H9 (cell line): Measurements from ENCODE around the gene CCDC51. TPM values are rescaled to one million over a fixed set of nuclear protein-coding genes. Genes with fewer than 3 reads are reported as not detected.
A peak's percentile ranks its signal among the peaks of the same experiment; 100 is the strongest.

Source experiments
- DNase-seq: peaks from one replicate; pipeline ENCODE4 v3.0.0-alpha.2; 2017
- H2AFZ ChIP-seq: one replicate; pipeline ENCODE4 v1.6.1; 2013; ENCODE audit warnings: mild to moderate bottlenecking, low read length, control low read depth, moderate library complexity
- H2AK5ac ChIP-seq: 2 replicates; pipeline ENCODE4 v1.6.1; 2013; ENCODE audit warnings: low read length, control low read depth, mixed read lengths; ENCODE audit not compliant: insufficient read length
- H2BK120ac ChIP-seq: one replicate; pipeline ENCODE4 v1.6.1; 2013; ENCODE audit warnings: low read depth, mild to moderate bottlenecking, low read length, control low read depth, inconsistent platforms; ENCODE audit not compliant: poor library complexity, severe bottlenecking
- H2BK12ac ChIP-seq: 2 replicates; pipeline ENCODE4 v1.6.1; 2013; ENCODE audit warnings: low read length, control low read depth, mixed read lengths, low read depth; ENCODE audit not compliant: insufficient read length
- H2BK15ac ChIP-seq: 2 replicates; pipeline ENCODE4 v1.6.1; 2013; ENCODE audit warnings: low read depth, low read length, control low read depth
- H2BK20ac ChIP-seq: one replicate; pipeline ENCODE4 v1.6.1; 2013; ENCODE audit warnings: low read depth, mild to moderate bottlenecking, low read length, control low read depth, inconsistent platforms; ENCODE audit not compliant: poor library complexity, severe bottlenecking
- H2BK5ac ChIP-seq: 2 replicates; pipeline ENCODE4 v1.6.1; 2013; ENCODE audit warnings: low read length, control low read depth, mixed read lengths; ENCODE audit not compliant: insufficient read length
- H3K14ac ChIP-seq: 2 replicates; pipeline ENCODE4 v1.6.1; 2013; ENCODE audit warnings: low read length, control low read depth; ENCODE audit not compliant: insufficient read depth
- H3K18ac ChIP-seq: 2 replicates; pipeline ENCODE4 v1.6.1; 2013; ENCODE audit warnings: low read depth, mild to moderate bottlenecking, mixed read lengths, low read length, control low read depth; ENCODE audit not compliant: insufficient read length
- H3K23ac ChIP-seq: 2 replicates; pipeline ENCODE4 v1.6.1; 2013; ENCODE audit warnings: low read length, control low read depth, mixed read lengths, low read depth; ENCODE audit not compliant: insufficient read length
- H3K23me2 ChIP-seq: 2 replicates; pipeline ENCODE4 v1.6.1; 2013; ENCODE audit warnings: low read depth, mild to moderate bottlenecking, mixed read lengths, low read length, control low read depth; ENCODE audit not compliant: insufficient read length, poor library complexity, severe bottlenecking
- H3K27ac ChIP-seq: 2 replicates; pipeline ENCODE4 v1.5.1; 2013; ENCODE audit warnings: low read length, control low read depth, mixed read lengths, low read depth; ENCODE audit not compliant: insufficient read length
- H3K27me3 ChIP-seq: 2 replicates; pipeline ENCODE4 v1.6.1; 2013; ENCODE audit warnings: low read length, control low read depth, inconsistent platforms; ENCODE audit not compliant: insufficient read depth
- H3K4ac ChIP-seq: 2 replicates; pipeline ENCODE4 v1.6.1; 2013; ENCODE audit warnings: low read depth, mild to moderate bottlenecking, control low read depth, inconsistent platforms, low read length, moderate library complexity
- H3K4me1 ChIP-seq: 2 replicates; pipeline ENCODE4 v1.6.1; 2013; ENCODE audit warnings: low read length, control low read depth, inconsistent platforms; ENCODE audit not compliant: insufficient read depth
- H3K4me2 ChIP-seq: 2 replicates; pipeline ENCODE4 v1.6.1; 2013; ENCODE audit warnings: low read length, control low read depth, mixed read lengths; ENCODE audit not compliant: insufficient read length, insufficient read depth
- H3K56ac ChIP-seq: 2 replicates; pipeline ENCODE4 v1.6.1; 2013; ENCODE audit warnings: low read depth, mild to moderate bottlenecking, mixed read lengths, low read length, control low read depth; ENCODE audit not compliant: insufficient read length
- H3K79me1 ChIP-seq: 2 replicates; pipeline ENCODE4 v1.6.1; 2013; ENCODE audit warnings: low read depth, mild to moderate bottlenecking, moderate library complexity, low read length, control low read depth, inconsistent platforms; ENCODE audit not compliant: insufficient read depth, poor library complexity, severe bottlenecking
- H3K79me2 ChIP-seq: 2 replicates; pipeline ENCODE4 v1.6.1; 2013; ENCODE audit warnings: low read length, control low read depth, inconsistent platforms; ENCODE audit not compliant: insufficient read depth
- H3K9ac ChIP-seq: 2 replicates; pipeline ENCODE4 v1.6.1; 2013; ENCODE audit warnings: low read length, control low read depth, mixed read lengths; ENCODE audit not compliant: insufficient read length; ENCODE audit errors: extremely low read depth
- H3K9me3 ChIP-seq: one replicate; pipeline ENCODE4 v1.6.1; 2013; ENCODE audit warnings: low read depth, low read length, inconsistent platforms; ENCODE audit not compliant: control insufficient read depth
- H3T11ph ChIP-seq: one replicate; pipeline ENCODE4 v1.6.1; 2013; ENCODE audit warnings: mild to moderate bottlenecking, low read length, control low read depth, inconsistent platforms
- H4K20me1 ChIP-seq: one replicate; pipeline ENCODE4 v1.6.1; 2013; ENCODE audit not compliant: control insufficient read depth, insufficient read length, insufficient read depth
- H4K5ac ChIP-seq: 2 replicates; pipeline ENCODE4 v1.6.1; 2013; ENCODE audit warnings: low read depth, mild to moderate bottlenecking, mixed read lengths, low read length, control low read depth; ENCODE audit not compliant: insufficient read length
- H4K8ac ChIP-seq: replicated peaks from 2 replicates; pipeline ENCODE4 v1.6.1; 2013; ENCODE audit warnings: low read length, control low read depth, mixed read lengths, low read depth; ENCODE audit not compliant: insufficient read length
- H4K91ac ChIP-seq: 2 replicates; pipeline ENCODE4 v1.6.1; 2013; ENCODE audit warnings: low read depth, mild to moderate bottlenecking, moderate library complexity, mixed read lengths, low read length, control low read depth; ENCODE audit not compliant: insufficient read length
- H3K27ac Mint-ChIP-seq, 3 experiments: 2 replicates in 2 of 3; 3 replicates in 1 of 3; pipeline ENCODE4 v1.8.0; 2020 to 2021; ENCODE audit warnings: mixed read lengths in 3 of 3, mild to moderate bottlenecking in 1 of 3, moderate library complexity in 1 of 3
- H3K27me3 Mint-ChIP-seq: 2 replicates; pipeline ENCODE4 v1.8.0; 2021; ENCODE audit warnings: low read depth, mild to moderate bottlenecking, moderate library complexity, mixed read lengths
- H3K36me3 Mint-ChIP-seq, 3 experiments: 2 replicates in 2 of 3; 3 replicates in 1 of 3; pipeline ENCODE4 v1.8.0; 2020 to 2021; ENCODE audit warnings: low read depth in 3 of 3, mixed read lengths in 3 of 3; ENCODE audit not compliant: insufficient read depth in 1 of 3
- H3K4me1 Mint-ChIP-seq, 2 experiments: 2 replicates each; pipeline ENCODE4 v1.8.0; 2020; ENCODE audit warnings: mixed read lengths in 2 of 2
- H3K4me3 Mint-ChIP-seq, 2 experiments: 2 replicates in 1 of 2; 3 replicates in 1 of 2; pipeline ENCODE4 v1.8.0; 2020 to 2021; ENCODE audit warnings: mild to moderate bottlenecking in 2 of 2, mixed read lengths in 2 of 2, moderate library complexity in 1 of 2
- H3K9me3 Mint-ChIP-seq, 2 experiments: 2 replicates in 1 of 2; 3 replicates in 1 of 2; pipeline ENCODE4 v1.8.0; 2020; ENCODE audit warnings: mild to moderate bottlenecking in 2 of 2, mixed read lengths in 2 of 2, moderate library complexity in 1 of 2
- CTCF ChIP-seq: fragments of 200-600 bp; sonication (generic); conservative IDR thresholded peaks from 3 replicates; pipeline ENCODE4 v1.8.0; 2021; ENCODE audit warnings: antibody characterized with exemption, mild to moderate bottlenecking
- WGBS: extraction: QIAGEN DNeasy Blood & Tissue Kit; methylation state at CpG from one replicate; pipeline ENCODE4 v1.1.7; 2013; ENCODE audit warnings: missing lambda C conversion rate, low lambda C conversion rate, mixed read lengths; ENCODE audit not compliant: insufficient read length; ENCODE audit errors: extremely low coverage; 5-methylcytosine and 5-hydroxymethylcytosine counted together
- total RNA-seq: library from RNA; stranded (reverse); gene quantifications from 2 replicates; pipeline ENCODE4 v1.2.1, GENCODE V29; 2021

Gene CCDC51
- total RNA-seq, 1 experiment from 2014 or later, result 20.0 TPM

- Histone ChIP-seq H3K23ac (no peak overlapping the region), H3K18ac (peak overlapping the region; percentile 73), H2AK5ac (no peak overlapping the region), H3T11ph (no peak overlapping the region), H2BK15ac (no peak overlapping the region), H2BK120ac (no peak overlapping the region), H3K9ac (peak overlapping the region; percentile 57), H3K79me1 (no peaks in the 10 kb centered on the region), H3K27ac (no peak overlapping the region), H3K4ac (no peak overlapping the region; the same call in 1 of the 2 replicates), H3K14ac (peak overlapping the region; percentile 85; the same call in 1 of the 2 replicates), H4K20me1 (no peaks in the 10 kb centered on the region), H4K8ac (no peak overlapping the region), H3K4me2 (peak overlapping the region; percentile 15), H4K91ac (no peak overlapping the region), H3K56ac (no peak overlapping the region), H2BK20ac (no peak overlapping the region), H2BK12ac (no peak overlapping the region), H3K23me2 (peaks cover 13% of the 10 kb centered on the region), H3K27me3 (no peaks in the 10 kb centered on the region), H3K79me2 (peaks cover 35% of the 10 kb centered on the region; the same call in 1 of the 2 replicates), H2BK5ac (no peak overlapping the region), H3K4me1 (peaks cover 13% of the 10 kb centered on the region; the same call in 1 of the 2 replicates), H3K9me3 (no peaks in the 10 kb centered on the region), H2AFZ (no peak overlapping the region), H4K5ac (no peak overlapping the region)
- Mint-ChIP-seq H3K27ac (peak overlapping the region; percentile 97 to 98 (median 97); a peak in 6 of 7 replicates), H3K9me3 (no peaks in the 10 kb centered on the region), H3K4me1 (peaks cover 56 to 57% of the 10 kb centered on the region in 2 experiments), H3K27me3 (no peaks in the 10 kb centered on the region), H3K4me3 (peak overlapping the region; percentile 92 to 93), H3K36me3 (peaks cover 21 to 46% (median 39%) of the 10 kb centered on the region in 3 experiments; a peak in 6 of 7 replicates)
- no peak for TF ChIP-seq CTCF
- DNase-seq, result peak; percentile 80
- no CpG with 5 or more reads among the region's 86 CpGs for WGBS
Measured at GRCh38 chr3:48429317-48429959, 10.5 kb downstream of the CCDC51 start.
